HepG2 (cell line): ENCODE results near the gene PIGW. TPM values are rescaled to one million over a fixed set of nuclear protein-coding genes. Genes with fewer than 3 reads are reported as not detected.
"Not testable (repeated sequence)": the region's sequence is repeated elsewhere in the genome, so short reads cannot be mapped to it uniquely, and the experiment has no call there.

Experiments used
- ATAC-seq: fragments of 200-7000 bp; cut with Tn5 transposase; 3 replicates; pipeline ENCODE4 v1.9.1; 2020; ENCODE audit warnings: mild to moderate bottlenecking, moderate library complexity
- BruUV-seq: library from RNA; stranded (reverse); fragments of 400-500 nt; replicated peaks from 2 replicates; lab custom pipeline; 2021; lab: Mats Ljungman, UMichigan
- CTCF ChIA-PET: fragments of 300-600 bp; formaldehyde crosslinking; extraction: SDS; loops from one replicate; lab custom pipeline; 2021; ENCODE audit warnings: low total read pairs, inconsistent platforms, low intra/inter-chr PET ratio; lab: Yijun Ruan, JAX
- POLR2A ChIA-PET: fragments of 350-600 bp; sonication (Branson Sonifier 250); formaldehyde crosslinking; loops from one replicate; lab custom pipeline; 2020; ENCODE audit warnings: antibody characterized with exemption, inconsistent platforms; lab: Yijun Ruan, JAX
- DNase-seq: peaks from one replicate; pipeline ENCODE4 v3.0.0-alpha.2; 2015; ENCODE audit warnings: low spot score
- FAIRE-seq: peaks from 3 replicates; lab custom pipeline; 2011; peaks lifted over from hg19 to GRCh38; lab: Jason Lieb, UNC
- H2AFZ ChIP-seq: one replicate; pipeline ENCODE4 v1.6.1; 2011; ENCODE audit warnings: low read length, inconsistent platforms
- H3K27ac ChIP-seq: fragments of 300-600 bp; 3 replicates; pipeline ENCODE4 v1.8.0; 2011; ENCODE audit warnings: mixed run types, mild to moderate bottlenecking, mixed read lengths, low read length, inconsistent platforms; ENCODE audit not compliant: insufficient read depth; ENCODE audit errors: extremely low read length
- H3K27me3 ChIP-seq, 2 experiments: fragments of 200-600 bp in 1 of 2; 2 replicates in 1 of 2; 3 replicates in 1 of 2; pipeline versions ENCODE4 v1.6.0 to v1.8.0; 2011; ENCODE audit warnings: low read length in 2 of 2, mild to moderate bottlenecking in 2 of 2, moderate library complexity in 2 of 2, inconsistent platforms in 1 of 2; ENCODE audit not compliant: insufficient read depth in 2 of 2, control insufficient read depth in 1 of 2
- H3K36me3 ChIP-seq, 2 experiments: fragments of 200-600 bp in 1 of 2; replicated peaks in 1 of 2; 2 replicates in 1 of 2; 3 replicates in 1 of 2; pipeline versions ENCODE4 v1.5.1 to v1.8.0; 2011; ENCODE audit warnings: low read length in 2 of 2, inconsistent platforms in 1 of 2; ENCODE audit not compliant: insufficient read depth in 2 of 2, control insufficient read depth in 1 of 2
- H3K4me1 ChIP-seq: 2 replicates; pipeline ENCODE4 v1.5.1; 2012; ENCODE audit warnings: low read length, inconsistent platforms; ENCODE audit not compliant: insufficient read depth
- H3K4me2 ChIP-seq: 2 replicates; pipeline ENCODE4 v1.6.0; 2011; ENCODE audit warnings: low read depth, low read length, inconsistent platforms
- H3K4me3 ChIP-seq, 3 experiments: fragments of 200-600 bp in 1 of 3; sonication (generic), shearing (Covaris generic) in 1 of 3; replicated peaks in 1 of 3; 2 replicates each; pipeline ENCODE4 v1.5.1; 2011 to 2016; ENCODE audit warnings: low read length in 3 of 3, inconsistent platforms in 2 of 3, low read depth in 2 of 3, mild to moderate bottlenecking in 2 of 3, control low read depth in 1 of 3, mixed read lengths in 1 of 3; ENCODE audit not compliant: insufficient read depth in 1 of 3
- H3K79me2 ChIP-seq: one replicate; pipeline ENCODE4 v1.6.1; 2011; ENCODE audit warnings: low read length, inconsistent platforms; ENCODE audit not compliant: insufficient read depth
- H3K9ac ChIP-seq: 2 replicates; pipeline ENCODE4 v1.6.0; 2011; ENCODE audit warnings: mild to moderate bottlenecking, low read depth, low read length, inconsistent platforms; ENCODE audit not compliant: insufficient read depth
- H3K9me3 ChIP-seq: 2 replicates; pipeline ENCODE4 v1.5.1; 2012; ENCODE audit warnings: mild to moderate bottlenecking, low read length
- H4K20me1 ChIP-seq: 2 replicates; pipeline ENCODE4 v1.6.0; 2011; ENCODE audit warnings: inconsistent platforms, mild to moderate bottlenecking, low read length, moderate library complexity; ENCODE audit not compliant: insufficient read depth
- ARNT2 ChIP-seq: sonication (generic); formaldehyde crosslinking; IDR thresholded peaks from 2 replicates; pipeline ENCODE4 v1.8.0; 2022; ENCODE audit warnings: mild to moderate bottlenecking, low read depth, missing genetic modification reagents, moderate library complexity
- RBM22 ChIP-seq: fragments of 200-400 bp; formaldehyde crosslinking; optimal IDR thresholded peaks from 2 replicates; pipeline ENCODE3; 2017; ENCODE audit warnings: mild to moderate bottlenecking, low read length, moderate library complexity
- ZNF121 ChIP-seq: sonication (generic); formaldehyde crosslinking; IDR thresholded peaks from 2 replicates; pipeline ENCODE4 v1.5.0; 2020; ENCODE audit warnings: mild to moderate bottlenecking, missing genetic modification reagents
- WGBS: methylation state at CpG from one replicate; pipeline ENCODE4 v1.1.6; 2017; ENCODE audit warnings: low lambda C conversion rate; 5-methylcytosine and 5-hydroxymethylcytosine counted together
- in situ Hi-C: cut with HindIII; loops from 2 replicates; pipeline ENCODE4 v1.10.0; 2017; ENCODE audit warnings: low pct_unique_long_range_greater_than_20kb; ENCODE audit not compliant: extremely low pct_ligation_motif_present
- intact Hi-C: fragments of 100-400 bp; cut with micrococcal nuclease; formaldehyde crosslinking; loops from one replicate; pipeline ENCODE4 v1.10.0; 2022; ENCODE audit not compliant: unreplicated experiment
- polyA plus RNA-seq, 8 experiments: library from polyadenylated mRNA; depleted of rRNA in 3 of 8; stranded (reverse) in 7 of 8; unstranded in 1 of 8; fragments of >200 nt; fragmentation: Illumina TruSeq in 4 of 8; extraction: Trizol in 4 of 8; gene quantifications; 2 replicates each; pipeline versions ENCODE4 v1.2.1 to v1.2.3, GENCODE V29; 2011 to 2016; ENCODE audit warnings: low read depth in 4 of 8, missing spikeins in 1 of 8, mixed read lengths in 1 of 8; ENCODE audit not compliant: insufficient read depth in 1 of 8
- total RNA-seq, 5 experiments: library from RNA; depleted of rRNA; stranded (reverse); fragments of >200 nt; fragmentation: Illumina TruSeq; extraction: Trizol; gene quantifications; 2 replicates each; pipeline ENCODE4 v1.2.3, GENCODE V29; 2016; ENCODE audit warnings: low read depth in 1 of 5
- TF ChIP-seq, protein P1 (sequence below): sonication (generic); formaldehyde crosslinking; IDR thresholded peaks from 2 replicates; pipeline ENCODE4 v1.5.0; 2020; ENCODE audit warnings: mild to moderate bottlenecking, missing genetic modification reagents

PIGW gene
- total and polyA plus RNA-seq, 2 of the 13 experiments (the other 11 are each of a cell fraction or from before 2014, with no cell fraction given): 9.0 to 24.0 TPM

GRCh38 chr17:36508439-36508838, 26.3 kb upstream of the PIGW start:
- FAIRE-seq, CTCF ChIA-PET, H2AFZ ChIP-seq, in situ Hi-C loops, H3K9ac ChIP-seq, H3K79me2 ChIP-seq, H3K27me3 ChIP-seq, POLR2A ChIA-PET, H3K27ac ChIP-seq, H3K9me3 ChIP-seq, H3K4me2 ChIP-seq, BruUV-seq, H3K4me3 ChIP-seq, DNase-seq, ATAC-seq, H4K20me1 ChIP-seq: not testable (repeated sequence)
- WGBS: 88% methylated on average over 2 of the region's 2 CpGs
- intact Hi-C loops: loop anchor here (1.0 kb wide), 1 partner anchor 26 kb away; the partner anchor contains the start of genes MYO19 and PIGW
- TF ChIP-seq, protein P1, sequence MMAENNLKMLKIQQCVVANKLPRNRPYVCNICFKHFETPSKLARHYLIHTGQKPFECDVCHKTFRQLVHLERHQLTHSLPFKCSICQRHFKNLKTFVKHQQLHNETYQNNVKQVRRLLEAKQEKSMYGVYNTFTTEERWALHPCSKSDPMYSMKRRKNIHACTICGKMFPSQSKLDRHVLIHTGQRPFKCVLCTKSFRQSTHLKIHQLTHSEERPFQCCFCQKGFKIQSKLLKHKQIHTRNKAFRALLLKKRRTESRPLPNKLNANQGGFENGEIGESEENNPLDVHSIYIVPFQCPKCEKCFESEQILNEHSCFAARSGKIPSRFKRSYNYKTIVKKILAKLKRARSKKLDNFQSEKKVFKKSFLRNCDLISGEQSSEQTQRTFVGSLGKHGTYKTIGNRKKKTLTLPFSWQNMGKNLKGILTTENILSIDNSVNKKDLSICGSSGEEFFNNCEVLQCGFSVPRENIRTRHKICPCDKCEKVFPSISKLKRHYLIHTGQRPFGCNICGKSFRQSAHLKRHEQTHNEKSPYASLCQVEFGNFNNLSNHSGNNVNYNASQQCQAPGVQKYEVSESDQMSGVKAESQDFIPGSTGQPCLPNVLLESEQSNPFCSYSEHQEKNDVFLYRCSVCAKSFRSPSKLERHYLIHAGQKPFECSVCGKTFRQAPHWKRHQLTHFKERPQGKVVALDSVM (CRISPR knock-in tag): peak; percentile 49
- TF ChIP-seq ZNF121 (CRISPR knock-in tag): peak; percentile 82
- Histone ChIP-seq H3K4me1 (peaks cover 18% of the 10 kb centered on the region), H3K36me3 (peaks cover 27 to 47% of the 10 kb centered on the region in 2 experiments)

GRCh38 chr17:36509272-36509985, 25.4 kb upstream of the PIGW start:
- H2AFZ ChIP-seq: no peak overlapping the region
- no peaks in the 10 kb centered on the region for H3K27me3 ChIP-seq
- H3K36me3 ChIP-seq: peaks cover 25 to 49% of the 10 kb centered on the region in 2 experiments
- WGBS: 98% methylated on average over 4 of the region's 9 CpGs
- ChIA-PET CTCF (no interaction called here), POLR2A (no interaction called here)
- intact Hi-C loops: no loop called here
- H3K4me2 ChIP-seq: no peak overlapping the region
- H3K27ac ChIP-seq: no peak overlapping the region
- H4K20me1 ChIP-seq: no peaks in the 10 kb centered on the region
- in situ Hi-C loops: no loop called here
- no peak for FAIRE-seq
- no TSS peak for BruUV-seq
- no peaks in the 10 kb centered on the region for H3K79me2 ChIP-seq
- no peak overlapping the region for H3K9ac ChIP-seq
- peaks cover 18% of the 10 kb centered on the region for H3K4me1 ChIP-seq
- DNase-seq: no peak
- ATAC-seq: no peak
- no peak overlapping the region for H3K4me3 ChIP-seq
- no peaks in the 10 kb centered on the region for H3K9me3 ChIP-seq
- peak; percentile 4 for TF ChIP-seq RBM22
- no peak for TF ChIP-seq ARNT2 (CRISPR knock-in tag)
